Activated CD4-positive, alpha-beta T cell treated with anti-CD3 and anti-CD28 coated beads, Interleukin-2, amount 10 ng/mL, durations not matched to agents 7 days and 5 days (primary cell): Measurements from ENCODE around the gene CCDC78. TPM values are rescaled to one million over a fixed set of nuclear protein-coding genes. Genes with fewer than 3 reads are reported as not detected.
"Not testable (repeated sequence)": the region's sequence is repeated elsewhere in the genome, so short reads cannot be mapped to it uniquely, and the experiment has no call there.

Experiments used
- CTCF ChIA-PET: fragments of 350-600 bp; sonication (Branson Sonifier 250); formaldehyde crosslinking; loops from one replicate; lab custom pipeline; 2021; ENCODE audit warnings: antibody characterized with exemption; lab: Charles Lee
- POLR2A ChIA-PET: fragments of 350-600 bp; sonication (Branson Sonifier 250); formaldehyde crosslinking; loops from one replicate; lab custom pipeline; 2021; ENCODE audit warnings: antibody characterized with exemption; lab: Charles Lee
- DNase-seq: peaks from one replicate; pipeline ENCODE4 v3.0.0-alpha.2; 2020
- H3K27ac Mint-ChIP-seq: one replicate; pipeline ENCODE4 v1.8.0; 2021; ENCODE audit warnings: mild to moderate bottlenecking, moderate library complexity, mixed read lengths
- H3K27me3 Mint-ChIP-seq: one replicate; pipeline ENCODE4 v1.8.0; 2021; ENCODE audit warnings: mixed read lengths
- H3K36me3 Mint-ChIP-seq: one replicate; pipeline ENCODE4 v1.8.0; 2021; ENCODE audit warnings: low read depth, mixed read lengths
- H3K4me1 Mint-ChIP-seq: one replicate; pipeline ENCODE4 v1.8.0; 2021; ENCODE audit warnings: mixed read lengths
- H3K4me3 Mint-ChIP-seq: one replicate; pipeline ENCODE4 v1.8.0; 2021; ENCODE audit warnings: mild to moderate bottlenecking, moderate library complexity, mixed read lengths
- H3K9me3 Mint-ChIP-seq: one replicate; pipeline ENCODE4 v1.8.0; 2021; ENCODE audit warnings: mixed read lengths
- total RNA-seq, 2 experiments: library from RNA; stranded (reverse); gene quantifications; one replicate each; pipeline ENCODE4 v1.2.3, GENCODE V29; 2021

The CCDC78 gene
- total RNA-seq, 2 experiments from 2014 or later = 1.6 to 2.3 TPM

DNA sequence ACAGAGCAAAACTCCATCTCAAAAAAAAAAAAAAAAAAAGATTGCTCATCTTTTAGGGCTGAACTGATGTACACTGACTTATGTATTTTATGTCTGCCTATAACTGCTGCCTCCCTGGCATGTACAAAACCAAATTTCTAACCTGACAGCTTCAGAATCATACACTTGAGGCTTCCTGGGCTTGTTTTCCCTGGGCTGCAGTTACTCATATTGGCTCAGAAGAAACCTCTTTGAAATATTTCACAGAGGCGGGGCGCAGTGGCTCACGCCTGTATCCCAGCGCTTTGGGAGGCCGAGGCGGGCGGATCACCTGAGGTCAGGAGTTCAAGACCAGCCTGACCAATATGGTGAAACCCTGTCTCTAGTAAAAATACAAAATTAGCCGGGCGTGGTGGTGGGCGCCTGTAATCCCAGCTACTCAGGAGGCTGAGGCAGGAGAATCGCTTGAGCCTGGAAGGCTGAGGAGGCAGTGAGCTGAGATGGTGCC is 27.9 kb upstream of the CCDC78 start:
- H3K9me3 Mint-ChIP-seq, H3K27me3 Mint-ChIP-seq, H3K36me3 Mint-ChIP-seq, H3K4me1 Mint-ChIP-seq, H3K27ac Mint-ChIP-seq, CTCF ChIA-PET, H3K4me3 Mint-ChIP-seq, DNase-seq, POLR2A ChIA-PET: not testable (repeated sequence)

GRCh38 chr16:752007-752312 is 25.7 kb upstream of the CCDC78 start:
- DNase-seq = no peak
- ChIA-PET POLR2A (no interaction called here), CTCF (no interaction called here)
- Mint-ChIP-seq H3K36me3 (no peaks in the 10 kb centered on the region), H3K27me3 (peaks cover 7% of the 10 kb centered on the region), H3K4me1 (peaks cover 3% of the 10 kb centered on the region), H3K27ac (no peak overlapping the region), H3K4me3 (no peak overlapping the region), H3K9me3 (no peaks in the 10 kb centered on the region)

GRCh38 chr16:751152-752006 is 25.1 kb upstream of the CCDC78 start:
- peaks cover 4% of the 10 kb centered on the region for H3K27me3 Mint-ChIP-seq
- CTCF ChIA-PET = interaction anchor here (1.0 to 1.7 kb wide), 2 partner anchors 13 to 28 kb away, joined by 3 to 4 read pairs; no protein-coding TSS in a partner anchor
- H3K36me3 Mint-ChIP-seq = no peaks in the 10 kb centered on the region
- POLR2A ChIA-PET = no interaction called here
- H3K27ac Mint-ChIP-seq = no peak overlapping the region
- H3K4me3 Mint-ChIP-seq = no peak overlapping the region
- no peak for DNase-seq
- H3K9me3 Mint-ChIP-seq = no peaks in the 10 kb centered on the region
- peaks cover 3% of the 10 kb centered on the region for H3K4me1 Mint-ChIP-seq

GRCh38 chr16:750485-750884 is 24.2 kb upstream of the CCDC78 start:
- CTCF ChIA-PET = interaction anchor here (0.7 to 1.7 kb wide), 3 partner anchors 9 to 28 kb away, joined by 3 to 4 read pairs (median 4); no protein-coding TSS in a partner anchor
- no peak for DNase-seq
- no peaks in the 10 kb centered on the region for H3K9me3 Mint-ChIP-seq
- H3K4me1 Mint-ChIP-seq = peaks cover 3% of the 10 kb centered on the region
- no peaks in the 10 kb centered on the region for H3K36me3 Mint-ChIP-seq
- POLR2A ChIA-PET = no interaction called here
- no peak overlapping the region for H3K27ac Mint-ChIP-seq
- H3K27me3 Mint-ChIP-seq = peaks cover 2% of the 10 kb centered on the region
- H3K4me3 Mint-ChIP-seq = no peak overlapping the region

GRCh38 chr16:749010-749409 is 22.8 kb upstream of the CCDC78 start:
- no peaks in the 10 kb centered on the region for H3K27me3 Mint-ChIP-seq
- H3K9me3 Mint-ChIP-seq = no peaks in the 10 kb centered on the region
- no peak overlapping the region for H3K4me3 Mint-ChIP-seq
- H3K36me3 Mint-ChIP-seq = no peaks in the 10 kb centered on the region
- H3K4me1 Mint-ChIP-seq = no peaks in the 10 kb centered on the region
- ChIA-PET CTCF (interaction anchor here (0.6 to 1.4 kb wide), 5 partner anchors 9 to 1529 kb away, joined by 4 to 7 read pairs (median 6); partner anchors contain the start of genes CHTF18, CIAO3 and RPUSD1), POLR2A (no interaction called here)
- DNase-seq = no peak
- H3K27ac Mint-ChIP-seq = no peak overlapping the region

DNA sequence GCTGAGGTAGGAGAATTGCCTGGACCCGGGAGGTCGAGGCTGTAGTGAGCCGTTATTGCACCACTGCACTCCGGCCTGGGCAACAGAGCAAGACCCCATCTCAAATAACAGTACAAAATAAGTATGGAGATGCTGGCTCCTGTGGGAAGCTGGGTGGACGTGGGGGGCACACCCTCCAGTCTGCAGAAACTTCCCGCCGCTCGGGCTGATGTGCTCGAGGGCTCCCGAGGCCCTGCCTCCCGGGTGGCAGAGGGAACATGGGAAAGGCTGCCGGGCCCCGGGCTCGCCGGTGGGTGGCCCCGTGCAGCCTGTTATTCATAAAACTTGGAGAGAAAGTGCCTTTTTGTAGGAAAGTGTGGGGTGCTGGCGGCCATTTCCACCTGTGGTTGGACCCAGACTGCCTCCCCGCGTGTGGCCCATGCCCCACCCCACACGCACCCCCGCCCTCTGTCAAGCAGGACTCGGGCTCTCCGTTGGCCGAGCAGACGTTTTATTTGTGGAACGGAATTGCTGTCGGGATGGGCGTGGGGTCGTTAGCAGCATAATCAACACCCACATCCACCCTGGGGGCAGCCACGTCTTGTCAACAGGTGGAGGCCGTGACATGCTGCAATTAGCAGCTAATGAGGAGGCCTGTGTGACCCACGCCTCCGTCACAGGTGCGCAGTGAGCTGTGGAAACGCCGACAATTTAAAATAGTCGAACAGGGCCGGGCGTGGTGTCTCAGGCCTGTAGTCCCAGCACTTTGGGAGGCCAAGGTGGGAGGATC is 21.9 kb upstream of the CCDC78 start:
- H3K27ac Mint-ChIP-seq = no peak overlapping the region
- H3K36me3 Mint-ChIP-seq = no peaks in the 10 kb centered on the region
- no peak for DNase-seq
- ChIA-PET CTCF (interaction anchor here (1.0 to 1.4 kb wide), 2 partner anchors 8 to 40 kb away, joined by 4 to 6 read pairs; partner anchors contain the start of genes CHTF18, CIAO3 and RPUSD1), POLR2A (no interaction called here)
- H3K9me3 Mint-ChIP-seq = no peaks in the 10 kb centered on the region
- no peak overlapping the region for H3K4me3 Mint-ChIP-seq
- H3K4me1 Mint-ChIP-seq = no peaks in the 10 kb centered on the region
- H3K27me3 Mint-ChIP-seq = no peaks in the 10 kb centered on the region

DNA sequence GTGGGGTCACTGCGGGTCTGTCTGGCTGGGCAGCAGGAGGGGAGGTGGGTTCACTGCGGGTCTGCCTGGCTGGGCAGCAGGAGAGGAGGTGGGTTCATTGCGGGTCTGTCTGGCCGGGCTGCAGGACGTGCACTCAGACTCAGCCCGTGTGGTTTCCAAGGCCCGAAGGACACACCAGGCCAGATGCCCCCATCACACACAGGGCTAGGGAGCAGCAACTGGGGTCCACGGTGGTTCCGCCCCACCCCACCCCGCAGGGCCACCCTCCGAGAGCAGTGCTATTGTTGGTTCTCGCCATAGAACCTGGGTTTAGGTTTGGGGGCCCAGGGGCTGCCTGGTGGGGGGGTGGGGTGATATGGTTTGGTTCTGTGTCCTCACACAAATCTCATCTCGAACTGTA is 20.4 kb upstream of the CCDC78 start:
- no peak for DNase-seq
- Mint-ChIP-seq H3K27me3 (no peaks in the 10 kb centered on the region), H3K4me1 (peaks cover 1% of the 10 kb centered on the region), H3K36me3 (no peaks in the 10 kb centered on the region), H3K9me3 (no peaks in the 10 kb centered on the region), H3K27ac (no peak overlapping the region), H3K4me3 (no peak overlapping the region)
- ChIA-PET POLR2A (no interaction called here), CTCF (no interaction called here)

DNA sequence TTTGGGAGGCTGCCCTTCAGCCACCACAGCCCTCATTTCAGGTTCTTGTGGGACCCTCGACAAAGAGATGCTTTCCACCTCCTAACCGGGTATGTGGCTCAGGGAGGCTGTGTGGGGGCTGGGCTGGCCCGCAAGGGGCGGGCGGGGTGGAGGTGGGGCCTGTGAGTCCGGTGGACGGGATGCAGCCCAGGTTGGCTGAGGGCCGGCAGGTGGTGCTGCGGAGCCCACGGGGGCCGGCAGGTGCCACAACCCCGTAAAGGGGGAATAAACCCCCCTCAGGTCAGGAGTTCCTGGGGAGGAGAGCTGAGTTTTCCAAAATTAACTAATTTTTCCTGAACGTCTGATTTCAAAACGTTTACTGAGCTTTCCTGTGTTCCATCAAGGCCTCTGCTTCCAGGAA is 19.5 kb upstream of the CCDC78 start:
- CTCF ChIA-PET = no interaction called here
- no peak overlapping the region for H3K27ac Mint-ChIP-seq
- peaks cover 3% of the 10 kb centered on the region for H3K4me1 Mint-ChIP-seq
- POLR2A ChIA-PET = no interaction called here
- no peaks in the 10 kb centered on the region for H3K27me3 Mint-ChIP-seq
- no peak overlapping the region for H3K4me3 Mint-ChIP-seq
- DNase-seq = no peak
- no peaks in the 10 kb centered on the region for H3K9me3 Mint-ChIP-seq
- H3K36me3 Mint-ChIP-seq = no peaks in the 10 kb centered on the region

GRCh38 chr16:743794-744500 is 17.7 kb upstream of the CCDC78 start:
- no peaks in the 10 kb centered on the region for H3K36me3 Mint-ChIP-seq
- no peak for DNase-seq
- peaks cover 12% of the 10 kb centered on the region for H3K4me1 Mint-ChIP-seq
- H3K27me3 Mint-ChIP-seq = no peaks in the 10 kb centered on the region
- ChIA-PET CTCF (interaction anchor here (0.6 to 1.7 kb wide), 3 partner anchors 23 to 1403 kb away, joined by 3 to 4 read pairs (median 4); partner anchors contain the start of gene ANTKMT), POLR2A (no interaction called here)
- H3K27ac Mint-ChIP-seq = no peak overlapping the region
- H3K4me3 Mint-ChIP-seq = no peak overlapping the region
- H3K9me3 Mint-ChIP-seq = no peaks in the 10 kb centered on the region

DNA sequence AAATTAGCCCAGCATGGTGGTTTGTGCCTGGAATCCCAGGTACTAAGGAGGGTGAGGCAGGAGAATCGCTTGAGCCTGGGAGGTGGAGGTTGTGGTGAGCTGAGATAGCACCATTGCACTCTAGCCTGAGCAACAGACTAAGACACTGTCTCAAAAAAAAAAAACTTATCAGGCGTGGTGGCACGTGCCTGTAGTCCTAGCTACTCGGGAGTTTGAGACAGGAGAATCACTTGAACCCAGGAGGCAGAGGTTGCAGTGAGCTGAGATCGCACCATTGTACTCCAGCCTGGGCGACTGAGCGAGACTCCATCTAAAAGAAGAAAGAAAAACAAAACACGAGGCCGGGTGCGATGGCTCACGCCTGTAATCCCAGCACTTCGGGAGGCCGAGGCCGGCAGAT is 16.7 kb upstream of the CCDC78 start:
- peaks cover 14% of the 10 kb centered on the region for H3K4me1 Mint-ChIP-seq
- H3K27ac Mint-ChIP-seq, DNase-seq, H3K4me3 Mint-ChIP-seq, POLR2A ChIA-PET, H3K9me3 Mint-ChIP-seq, H3K36me3 Mint-ChIP-seq, H3K27me3 Mint-ChIP-seq: not testable (repeated sequence)
- CTCF ChIA-PET = interaction anchor here (0.6 to 1.7 kb wide), 3 partner anchors 19 to 140 kb away, joined by 4 to 5 read pairs (median 4); partner anchors contain the start of gene ANTKMT

- POLR2A ChIA-PET = interaction anchor here (0.7 kb wide), 1 partner anchor 301 kb away, joined by 4 read pairs; no protein-coding TSS in a partner anchor
- no peaks in the 10 kb centered on the region for H3K27me3 Mint-ChIP-seq
- peak overlapping the region; percentile 57 for H3K27ac Mint-ChIP-seq
- H3K36me3 Mint-ChIP-seq = peaks cover 5% of the 10 kb centered on the region
- DNase-seq = no peak
- H3K4me1 Mint-ChIP-seq = peaks cover 20% of the 10 kb centered on the region
- no peaks in the 10 kb centered on the region for H3K9me3 Mint-ChIP-seq
- CTCF ChIA-PET = interaction anchor here (1.1 to 1.7 kb wide), 2 partner anchors 8 to 21 kb away, joined by 4 read pairs; partner anchors contain the start of gene ANTKMT
- H3K4me3 Mint-ChIP-seq = peak overlapping the region; percentile 67
These were observed 15.9 kb upstream of the CCDC78 start for GRCh38 chr16:741986-742629.
